GM18511 (cell line): ENCODE data around the gene KLHL40.

Experiments used
- ATAC-seq: cut with Tn5 transposase; IDR thresholded peaks from one replicate; pipeline ENCODE4 v1.9.1; 2021; ENCODE audit warnings: mild to moderate bottlenecking, moderate library complexity; ENCODE audit not compliant: unreplicated experiment

The KLHL40 gene

DNA sequence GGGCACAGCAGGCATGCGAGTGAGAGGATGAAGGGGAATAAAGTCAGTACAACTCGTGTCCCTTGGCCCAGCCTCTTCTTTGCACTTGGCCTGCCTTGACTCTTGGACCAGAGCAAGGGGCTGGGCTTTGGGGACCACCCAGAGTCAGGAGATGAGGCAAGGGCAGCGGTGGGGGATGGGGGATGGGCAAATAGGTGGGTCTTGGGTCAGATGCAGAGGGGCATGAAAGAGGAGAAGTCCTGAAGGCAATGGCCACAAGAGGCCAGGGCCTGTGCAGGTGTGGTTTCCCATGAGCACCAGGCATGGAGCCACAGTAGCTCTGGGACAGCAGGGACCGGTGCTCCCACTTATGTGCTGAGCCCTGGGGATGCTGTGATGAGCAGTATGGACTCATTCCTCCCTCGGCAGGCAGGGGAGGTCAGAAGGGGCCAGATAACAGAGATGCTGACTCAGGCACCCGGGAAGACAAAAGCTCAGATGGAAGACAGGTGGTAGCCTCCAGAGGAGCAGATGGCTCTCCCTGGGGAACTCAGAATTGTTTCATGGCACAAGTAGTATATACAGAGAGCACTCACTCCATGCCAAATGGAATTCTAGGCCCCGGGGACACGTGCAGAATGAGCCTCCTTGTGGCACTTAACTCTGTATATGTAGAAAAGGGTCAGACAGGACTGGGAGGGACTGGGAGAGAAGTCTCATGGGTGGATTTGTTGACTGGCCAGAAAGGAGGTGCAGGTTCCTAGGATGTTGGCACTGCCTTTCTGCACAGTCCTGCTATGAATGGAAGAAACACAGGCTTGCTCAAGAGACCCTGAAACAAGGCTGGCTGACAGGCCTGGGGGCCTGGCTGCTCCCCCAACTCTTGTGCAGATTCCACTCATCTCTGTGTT lies 17.6 kb upstream of the KLHL40 start:
- no peak for ATAC-seq

DNA sequence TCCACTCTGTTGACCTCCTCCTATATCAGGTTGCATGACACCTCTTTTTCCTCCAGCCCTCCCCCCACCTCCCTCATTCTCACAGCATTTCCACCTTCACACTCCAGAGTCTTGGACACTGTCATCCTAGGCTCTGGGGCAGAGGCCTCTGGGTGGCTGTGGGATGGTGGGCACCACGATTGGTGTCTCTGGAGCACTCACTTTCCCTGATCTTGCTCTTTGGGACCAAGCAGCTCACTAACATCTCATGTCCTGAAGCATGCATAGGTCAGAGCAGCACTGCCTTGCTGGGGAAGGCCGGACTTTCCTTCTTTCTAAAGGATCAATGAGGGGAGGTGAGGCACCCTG lies 16.9 kb upstream of the KLHL40 start:
- no peak for ATAC-seq

DNA sequence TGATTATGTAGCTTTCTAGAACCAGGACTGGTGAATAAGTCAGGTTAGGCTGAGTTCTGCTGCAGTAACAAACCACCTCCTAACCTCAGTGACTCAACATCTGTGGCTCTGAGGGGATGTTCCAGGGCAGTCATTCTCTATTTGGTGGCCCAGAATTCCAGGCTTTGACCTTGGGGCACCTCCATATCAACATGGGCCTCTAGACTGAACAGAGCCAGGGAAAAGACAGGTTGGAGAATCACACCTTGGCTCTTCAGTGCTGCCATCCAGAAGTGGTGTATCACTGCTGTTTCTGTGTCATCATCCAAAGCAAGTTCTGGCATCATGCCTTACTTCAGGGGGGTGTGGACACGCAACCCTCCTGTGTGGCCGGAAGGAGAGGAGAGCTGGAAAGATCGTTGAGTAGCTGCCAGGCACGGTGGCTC lies 16.5 kb upstream of the KLHL40 start:
- no peak for ATAC-seq

DNA sequence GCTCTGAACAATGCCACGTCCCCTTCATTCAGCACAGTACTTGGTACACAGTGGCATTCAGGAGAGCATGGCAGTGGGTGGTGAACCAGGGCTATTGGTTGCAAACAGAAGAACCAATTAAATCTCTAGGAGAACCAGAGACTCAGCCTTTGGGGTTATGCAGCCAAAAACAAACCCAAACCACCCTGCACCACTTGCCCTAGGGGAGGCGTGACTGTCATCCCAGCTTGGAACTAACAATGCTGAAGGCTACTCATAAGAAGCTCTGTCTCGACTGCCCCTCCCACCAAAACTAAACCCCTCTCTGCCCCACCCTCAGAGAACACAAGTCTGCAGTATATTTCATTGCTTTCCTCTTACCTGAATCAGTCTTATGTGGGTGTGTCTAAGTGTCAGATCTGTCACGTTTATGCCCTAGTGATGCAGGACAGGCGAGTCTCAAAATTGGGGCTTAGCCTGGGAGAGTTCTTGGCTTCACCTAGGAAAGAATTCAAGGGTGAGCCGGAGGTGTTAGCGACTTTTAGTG lies 15.2 kb upstream of the KLHL40 start:
- ATAC-seq: no peak

DNA sequence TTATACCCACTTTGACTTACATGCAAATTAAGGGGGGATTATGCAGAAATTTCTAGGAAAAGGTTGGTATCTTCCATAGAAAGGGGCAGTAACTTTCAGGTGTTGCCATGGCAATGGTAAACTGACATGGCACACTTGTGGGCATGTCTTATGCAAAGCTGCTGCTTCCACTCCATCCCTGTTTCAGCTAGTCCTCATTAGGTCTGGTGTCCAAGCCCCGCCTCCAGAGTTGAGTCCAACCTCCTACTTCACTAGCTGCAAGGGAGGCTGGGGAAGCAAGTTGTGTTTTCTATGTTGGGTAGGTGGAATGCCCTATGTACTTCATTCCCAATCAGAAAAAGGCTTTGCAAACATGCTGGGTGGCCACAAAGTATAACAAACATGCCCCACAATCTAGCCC lies 14.7 kb upstream of the KLHL40 start:
- no peak for ATAC-seq

DNA sequence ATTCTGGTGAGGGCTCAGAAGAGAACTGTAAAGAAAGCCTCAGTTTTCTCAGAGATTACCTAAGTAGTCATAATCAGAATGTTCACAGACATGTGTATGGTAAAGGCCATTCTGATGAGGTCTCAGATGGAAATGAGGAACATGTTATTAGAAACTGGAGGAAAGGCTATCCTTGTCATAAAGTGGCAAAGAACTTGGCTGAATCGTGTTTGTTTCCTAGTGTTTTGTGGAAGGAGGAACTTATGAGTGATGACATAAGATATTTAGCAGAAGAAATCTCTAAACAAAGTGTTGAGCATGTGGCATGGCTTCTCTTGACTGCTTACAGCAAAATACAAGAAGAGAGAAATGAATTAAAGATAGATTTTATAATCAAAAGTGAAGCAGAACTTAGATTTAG lies 12.8 kb upstream of the KLHL40 start:
- ATAC-seq: no peak

DNA sequence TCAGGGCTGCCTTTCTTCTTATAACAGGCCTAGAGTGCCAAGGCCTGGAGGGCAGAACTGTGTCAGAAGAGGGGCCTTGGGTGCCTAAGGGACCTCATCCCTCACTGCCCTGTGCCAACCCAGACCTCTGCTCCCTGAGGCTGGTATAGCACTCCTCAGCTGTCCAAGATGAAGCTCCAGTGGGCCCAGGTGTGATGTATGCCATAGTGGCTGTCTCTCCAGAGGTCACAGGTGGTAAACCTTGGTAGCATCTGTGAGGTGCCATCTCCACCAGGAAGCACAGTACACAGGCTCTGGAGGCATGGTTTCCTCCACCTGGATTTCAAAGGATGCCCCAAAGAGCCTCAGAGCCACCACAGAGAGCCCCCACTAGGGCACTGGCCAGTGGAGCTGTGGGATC lies 12.3 kb upstream of the KLHL40 start:
- ATAC-seq: no peak

DNA sequence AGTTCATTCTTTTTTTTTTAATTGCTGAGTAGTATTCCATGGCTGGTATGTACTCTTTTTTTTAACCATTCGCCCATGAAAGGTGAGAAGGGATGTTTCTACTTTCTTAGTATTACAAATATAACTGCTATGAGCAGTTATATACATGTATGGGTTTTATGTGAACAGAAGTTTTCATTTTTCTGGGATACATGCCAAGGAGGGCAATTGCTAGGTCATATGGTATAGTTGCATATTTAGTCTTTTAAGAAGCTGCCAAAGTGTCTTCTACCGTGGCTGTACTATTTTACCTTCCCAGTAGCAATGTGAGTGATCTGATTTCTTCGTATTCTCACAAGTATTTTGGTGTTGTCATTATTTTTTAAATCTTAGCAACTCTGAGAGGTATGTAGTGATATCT lies 11.2 kb upstream of the KLHL40 start:
- no peak for ATAC-seq

DNA sequence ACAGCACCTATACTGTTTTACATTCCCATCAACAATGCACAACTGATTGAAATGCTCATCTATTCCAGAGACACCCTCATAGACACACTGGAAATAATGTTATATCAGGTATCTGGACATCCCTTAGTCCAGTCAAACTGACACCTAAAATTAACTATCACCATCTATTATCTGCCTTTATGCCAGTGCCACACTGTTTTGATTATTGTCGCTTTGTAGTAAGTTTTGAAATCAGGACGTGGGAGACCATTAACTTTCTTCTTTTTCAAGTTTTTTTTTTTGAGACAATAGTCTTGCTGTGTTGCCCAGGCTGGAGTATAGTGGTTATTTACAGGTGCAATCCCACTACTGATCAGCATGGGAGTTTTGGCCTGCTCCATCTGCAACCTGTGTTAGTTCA lies 9.4 kb upstream of the KLHL40 start:
- ATAC-seq: no peak

DNA sequence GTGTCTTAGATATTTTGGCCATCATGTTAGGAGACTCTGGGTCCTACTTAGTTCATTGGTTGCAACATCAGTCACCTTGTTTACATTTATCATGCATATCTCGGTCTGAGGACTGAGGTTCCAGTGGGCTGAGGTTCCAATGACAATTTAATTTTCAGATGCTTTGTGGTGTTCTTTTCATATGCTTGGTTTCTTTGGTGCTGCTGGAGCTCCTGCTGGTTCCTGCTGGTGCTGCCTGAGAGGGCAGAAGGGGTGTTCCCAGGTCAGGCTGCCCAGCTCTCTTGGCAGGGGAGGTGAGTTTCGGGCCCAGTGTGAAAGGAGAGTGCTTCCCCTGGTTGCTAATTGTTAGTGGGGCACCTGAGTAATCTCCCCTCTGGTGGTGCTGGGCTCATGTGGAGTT lies 6.9 kb upstream of the KLHL40 start:
- no peak for ATAC-seq

DNA sequence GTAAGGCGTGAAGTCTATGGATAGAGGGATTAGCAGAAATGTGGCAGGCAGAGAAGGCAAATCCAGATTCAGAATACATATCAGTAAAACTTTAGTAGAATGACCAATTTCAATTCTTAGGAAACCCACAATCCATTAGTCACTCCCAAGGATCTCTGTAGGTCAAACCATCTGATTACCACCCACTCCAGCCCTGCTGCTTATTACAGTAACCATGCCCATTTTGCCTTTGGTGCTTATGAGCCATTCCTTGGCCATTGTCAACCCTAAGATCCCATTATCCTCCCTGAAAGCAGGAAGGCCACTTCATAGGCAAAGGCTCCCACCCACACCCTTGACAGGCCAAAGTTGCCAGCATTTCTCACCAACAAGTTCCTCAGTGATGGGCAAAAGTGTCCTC lies 5.1 kb upstream of the KLHL40 start:
- ATAC-seq: no peak

DNA sequence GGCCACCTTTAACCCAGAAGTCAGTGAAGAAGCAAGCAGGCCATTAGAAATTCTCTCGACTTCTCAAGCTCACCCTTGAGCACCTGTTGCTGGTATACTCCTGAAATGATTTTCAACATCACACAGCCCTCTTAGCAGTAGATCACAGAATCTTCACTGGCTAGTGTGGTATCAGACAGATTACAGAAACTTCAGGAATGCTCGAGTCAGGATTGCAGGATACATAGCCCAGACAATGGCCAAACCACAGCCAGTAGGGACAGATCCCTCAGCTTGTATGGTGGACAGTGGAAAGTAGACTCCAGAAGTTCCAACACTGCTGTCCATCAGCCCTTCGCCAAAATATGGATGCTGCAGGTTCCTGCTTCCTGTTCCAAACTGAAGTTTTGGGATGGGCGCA lies 4.5 kb upstream of the KLHL40 start:
- no peak for ATAC-seq

DNA sequence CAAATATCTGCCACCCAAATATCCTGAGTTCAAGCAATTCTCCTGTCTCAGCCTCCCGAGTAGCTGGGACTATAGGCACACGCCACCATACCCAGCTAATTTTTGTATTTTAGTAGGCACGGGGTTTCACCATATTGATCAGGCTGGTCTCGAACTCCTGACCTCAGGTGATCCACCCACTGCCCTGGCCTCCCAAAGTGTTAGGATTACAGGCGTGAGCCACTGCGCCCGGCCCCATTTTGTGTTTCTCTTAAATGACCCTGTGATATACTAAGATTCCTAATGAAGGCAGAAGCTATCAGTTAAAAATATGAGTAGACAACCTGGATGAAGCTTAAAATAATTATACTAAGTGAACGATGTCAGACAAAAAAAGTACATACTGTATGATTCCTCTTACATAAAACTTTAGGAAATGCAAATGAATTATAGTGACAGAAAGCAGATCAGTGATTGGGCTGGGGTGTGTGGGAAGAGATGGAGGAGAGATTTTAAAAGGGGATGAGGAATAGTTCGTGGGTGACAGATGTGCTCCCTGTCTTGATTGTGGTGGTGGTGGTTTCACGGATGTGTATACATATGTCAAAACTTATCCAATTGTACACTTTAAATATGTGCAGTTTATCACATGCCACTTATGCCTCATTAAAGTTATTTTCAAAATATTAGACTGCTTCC lies 3.8 kb upstream of the KLHL40 start:
- ATAC-seq: no peak

DNA sequence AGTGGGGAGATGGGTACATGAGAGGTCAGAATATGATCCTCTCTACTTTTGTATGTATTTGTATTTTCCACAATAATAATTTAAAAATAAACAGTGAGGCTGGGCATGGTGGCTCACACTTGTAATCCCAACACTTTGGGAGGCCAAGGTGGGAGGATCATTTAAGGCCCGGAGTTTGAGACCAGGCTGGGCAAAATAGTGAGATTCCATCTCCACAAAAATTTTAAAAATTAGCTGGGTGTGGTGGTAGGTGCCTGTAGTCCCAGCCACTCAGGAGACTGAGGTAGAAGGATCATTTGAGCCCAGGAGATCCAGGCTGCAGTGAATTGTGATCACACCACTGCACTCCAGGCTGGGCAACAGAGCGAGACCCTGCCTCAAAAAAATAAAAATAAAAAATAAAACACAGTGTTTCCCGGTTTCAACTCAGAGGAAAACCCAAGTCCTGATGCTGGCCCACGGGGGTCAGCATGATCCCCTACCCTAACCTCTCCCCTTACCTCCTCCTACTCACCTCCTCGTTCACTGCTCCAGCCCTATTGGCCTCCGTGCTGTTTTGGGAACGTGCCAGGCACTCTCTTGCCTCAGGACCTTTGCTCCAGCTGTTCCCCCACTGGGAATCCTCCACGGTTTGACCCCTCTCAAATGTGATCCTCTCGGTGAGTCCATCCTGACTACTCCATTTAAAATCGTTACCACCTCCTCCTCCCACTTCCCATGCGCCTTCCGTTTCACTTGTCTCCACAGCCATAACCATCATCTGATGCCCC lies 2.9 kb upstream of the KLHL40 start:
- no peak for ATAC-seq

DNA sequence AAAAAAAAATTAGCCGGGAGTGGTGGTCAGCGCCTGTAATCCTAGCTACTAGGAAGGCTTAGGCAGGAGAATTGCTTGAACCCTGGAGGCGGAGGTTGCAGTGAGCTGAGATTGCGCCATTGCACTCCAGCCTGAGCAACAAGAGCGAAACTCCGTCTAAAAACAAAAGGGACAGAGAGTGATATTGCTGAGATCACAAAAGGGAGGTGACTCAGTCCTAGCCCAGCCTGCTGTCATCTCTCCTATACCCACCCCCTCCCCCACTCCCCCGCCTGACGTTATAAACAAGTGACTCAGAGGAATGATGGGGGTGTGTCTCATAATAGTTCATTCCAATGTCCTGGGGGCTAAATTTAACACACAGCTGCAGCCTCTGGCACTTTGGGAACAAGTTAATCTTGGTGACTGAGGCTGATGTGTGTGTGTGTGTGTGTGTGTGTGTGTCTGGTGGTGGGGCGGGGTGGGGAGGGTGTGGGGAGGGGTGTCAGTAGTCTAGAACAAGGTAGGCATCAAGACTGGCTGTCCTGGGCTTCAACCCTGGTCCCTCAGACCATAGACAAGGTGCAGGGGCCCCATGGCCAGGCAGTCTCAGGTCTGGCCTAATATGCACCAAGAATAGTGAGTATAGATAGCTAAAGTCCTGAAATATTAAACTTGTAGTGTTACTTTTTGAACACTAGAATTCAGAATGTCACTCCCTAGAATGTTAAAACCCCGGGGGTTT lies 1.3 kb upstream of the KLHL40 start:
- ATAC-seq: no peak

DNA sequence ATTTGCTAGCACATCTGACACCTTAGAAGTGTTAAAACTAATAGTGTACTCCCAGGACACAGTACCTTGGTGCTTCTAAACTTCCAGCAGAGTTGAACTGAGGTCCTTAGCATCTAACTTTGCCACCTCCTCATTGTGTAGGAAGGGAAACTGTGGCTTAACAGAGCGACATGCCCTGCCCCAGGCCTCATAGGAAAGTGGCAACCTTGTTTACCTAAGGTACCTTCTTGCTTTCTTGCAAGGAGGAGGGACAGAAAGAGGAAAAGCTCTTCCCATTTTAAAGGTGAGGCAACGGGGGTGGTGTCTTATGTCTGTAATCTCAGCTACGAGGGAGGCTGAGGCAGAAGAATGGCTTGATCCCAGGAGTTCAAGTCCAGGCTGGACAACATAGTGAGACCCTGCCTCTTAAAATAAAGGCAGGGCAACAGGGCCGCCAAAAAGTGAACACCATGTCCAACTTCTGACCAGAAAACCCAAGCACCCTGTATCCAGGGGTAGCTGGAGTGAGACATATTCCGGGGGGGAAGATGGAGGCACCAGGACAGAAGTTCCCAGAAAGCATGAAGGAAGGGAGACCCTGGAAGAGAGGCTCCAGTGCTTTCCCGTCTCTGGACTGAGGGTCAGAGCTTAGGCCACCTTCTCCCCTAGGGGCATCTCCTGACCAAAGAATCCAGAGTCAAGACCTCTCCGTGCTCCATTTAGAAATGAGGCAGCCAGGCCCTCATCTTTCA lies 540 bp upstream of the KLHL40 start:
- ATAC-seq: no peak

DNA sequence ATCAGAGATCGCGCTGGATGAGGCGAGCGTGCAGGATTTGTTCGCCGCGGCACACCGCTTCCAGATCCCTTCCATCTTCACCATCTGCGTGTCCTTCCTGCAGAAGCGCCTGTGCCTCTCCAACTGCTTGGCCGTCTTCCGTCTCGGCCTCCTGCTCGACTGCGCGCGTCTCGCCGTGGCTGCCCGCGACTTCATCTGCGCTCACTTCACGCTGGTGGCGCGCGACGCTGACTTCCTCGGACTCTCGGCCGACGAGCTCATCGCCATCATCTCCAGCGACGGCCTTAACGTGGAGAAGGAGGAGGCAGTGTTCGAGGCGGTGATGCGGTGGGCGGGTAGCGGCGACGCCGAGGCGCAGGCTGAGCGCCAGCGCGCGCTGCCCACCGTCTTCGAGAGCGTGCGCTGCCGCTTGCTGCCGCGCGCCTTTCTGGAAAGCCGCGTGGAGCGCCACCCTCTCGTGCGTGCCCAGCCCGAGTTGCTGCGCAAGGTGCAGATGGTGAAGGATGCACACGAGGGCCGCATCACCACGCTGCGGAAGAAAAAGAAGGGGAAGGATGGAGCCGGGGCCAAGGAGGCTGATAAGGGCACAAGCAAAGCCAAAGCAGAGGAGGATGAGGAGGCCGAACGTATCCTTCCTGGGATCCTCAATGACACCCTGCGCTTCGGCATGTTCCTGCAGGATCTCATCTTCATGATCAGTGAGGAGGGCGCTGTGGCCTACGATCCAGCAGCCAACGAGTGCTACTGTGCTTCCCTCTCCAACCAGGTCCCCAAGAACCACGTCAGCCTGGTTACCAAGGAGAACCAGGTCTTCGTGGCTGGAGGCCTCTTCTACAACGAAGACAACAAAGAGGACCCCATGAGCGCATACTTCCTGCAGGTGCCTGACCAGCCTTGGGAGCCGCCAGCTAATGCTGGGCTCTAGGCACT lies 819 bp downstream of the KLHL40 start:
- no peak for ATAC-seq

DNA sequence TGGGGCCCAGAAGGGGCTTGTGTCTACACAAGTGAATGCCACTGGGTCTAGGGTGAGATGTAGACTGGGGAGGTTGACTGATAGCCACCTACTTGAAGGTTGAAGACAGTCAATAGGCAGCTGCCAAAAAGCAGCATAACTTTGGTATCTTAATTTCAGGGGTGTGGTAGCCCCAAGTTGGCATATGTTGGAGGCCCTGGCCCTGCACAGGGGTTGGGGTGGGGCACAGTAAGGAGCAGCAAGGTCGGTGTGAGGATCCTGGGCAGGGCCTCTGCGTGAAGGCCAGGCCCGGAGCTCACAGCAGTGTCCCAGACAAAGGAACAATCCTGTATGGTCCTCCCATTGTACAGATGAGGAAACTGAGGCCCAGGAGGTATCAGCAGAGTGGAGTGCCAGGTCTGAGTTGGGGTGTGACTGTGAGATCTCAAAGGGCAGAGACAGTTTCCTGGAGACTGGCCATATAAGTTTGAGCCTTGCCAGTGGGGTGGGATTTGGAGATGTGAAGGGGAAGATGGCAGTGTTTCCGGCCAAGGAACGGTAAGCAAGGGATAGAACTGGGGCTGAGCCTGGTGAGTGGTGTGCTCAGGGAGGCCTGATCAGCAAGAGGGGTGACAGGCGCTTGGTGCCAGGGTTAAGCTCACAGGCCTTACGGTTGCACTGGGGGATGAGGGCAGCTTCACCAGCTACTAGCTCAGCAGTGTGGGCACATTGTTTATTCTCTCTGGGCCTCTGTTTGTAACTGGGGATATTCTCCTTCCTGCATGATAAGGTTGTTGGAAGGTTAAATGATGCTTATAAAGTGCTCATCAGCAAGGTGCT lies 1.7 kb downstream of the KLHL40 start:
- ATAC-seq: no peak
